Activated CD4-positive, alpha-beta T cell treated with anti-CD3 and anti-CD28 coated beads for 4 hours (primary cell): ENCODE results near the gene RHBG.

ENCODE experiments used
- DNase-seq, 2 donors: peaks; one replicate each; pipeline ENCODE4 v3.0.0-alpha.2; 2020

Gene RHBG

GRCh38 chr1:156386949-156387869 is 18.2 kb downstream of the RHBG start:
- no peak for DNase-seq

GRCh38 chr1:156387870-156388173 is 18.8 kb downstream of the RHBG start:
- DNase-seq = no peak

GRCh38 chr1:156388174-156389137 is 19.4 kb downstream of the RHBG start:
- no peak for DNase-seq

GRCh38 chr1:156389311-156389710 is 20.3 kb downstream of the RHBG start:
- no peak for DNase-seq

GRCh38 chr1:156390469-156391365 is 21.7 kb downstream of the RHBG start:
- no peak for DNase-seq

GRCh38 chr1:156391366-156391677 is 22.3 kb downstream of the RHBG start:
- no peak for DNase-seq

- DNase-seq = no peak
Observed at GRCh38 chr1:156391701-156392100, 22.7 kb downstream of the RHBG start.

- no peak for DNase-seq
Observed at GRCh38 chr1:156392452-156392853, 23.4 kb downstream of the RHBG start.

GRCh38 chr1:156393095-156393494 is 24.1 kb downstream of the RHBG start:
- no peak for DNase-seq

GRCh38 chr1:156394082-156394481 is 25.1 kb downstream of the RHBG start:
- DNase-seq = no peak

GRCh38 chr1:156394835-156395461 is 25.9 kb downstream of the RHBG start:
- no peak for DNase-seq

GRCh38 chr1:156399355-156400125 is 30.5 kb downstream of the RHBG start:
- DNase-seq = no peak

- DNase-seq = no peak
Observed at GRCh38 chr1:156400191-156400935, 31.4 kb downstream of the RHBG start.

- no peak for DNase-seq
Observed at GRCh38 chr1:156401041-156401574, 32.1 kb downstream of the RHBG start.

- DNase-seq = no peak
Observed at GRCh38 chr1:156401681-156402081, 32.7 kb downstream of the RHBG start.

- DNase-seq = no peak
Observed at GRCh38 chr1:156402331-156403020, 33.5 kb downstream of the RHBG start.

GRCh38 chr1:156405670-156406069 is 36.7 kb downstream of the RHBG start:
- DNase-seq = no peak

GRCh38 chr1:156406251-156406650 is 37.2 kb downstream of the RHBG start:
- DNase-seq = no peak

GRCh38 chr1:156407344-156407743 is 38.3 kb downstream of the RHBG start:
- no peak for DNase-seq

- no peak for DNase-seq
Observed at GRCh38 chr1:156407760-156408159, 38.7 kb downstream of the RHBG start.
